ENCODE data around the gene DTD1. TPM values are rescaled to one million over a fixed set of nuclear protein-coding genes. Genes with fewer than 3 reads are reported as not detected.
A peak's percentile ranks its signal among the peaks of the same experiment; 100 is the strongest.

DTD1 gene
- total RNA-seq, 3 donors from 2014 or later, result 10.9 to 18.1 (median 14.1) TPM

GRCh38 chr20:18683839-18684238, 96.0 kb downstream of the DTD1 start:
- no peaks in the 10 kb centered on the region for H3K9me3 ChIP-seq
- DNase-seq (no peak), ATAC-seq (no peak)
- intact Hi-C loops (cut with DNase I, micrococcal nuclease), result no loop called here
- H3K4me1 ChIP-seq (ENCODE audit: low read depth), result no peaks in the 10 kb centered on the region
- H3K36me3 ChIP-seq (ENCODE audit: low read depth), result no peaks in the 10 kb centered on the region
- H3K4me3 ChIP-seq, result no peak overlapping the region
- TF ChIP-seq CTCF (IDR thresholded peaks at IDR 0.05), result no peak

DNA sequence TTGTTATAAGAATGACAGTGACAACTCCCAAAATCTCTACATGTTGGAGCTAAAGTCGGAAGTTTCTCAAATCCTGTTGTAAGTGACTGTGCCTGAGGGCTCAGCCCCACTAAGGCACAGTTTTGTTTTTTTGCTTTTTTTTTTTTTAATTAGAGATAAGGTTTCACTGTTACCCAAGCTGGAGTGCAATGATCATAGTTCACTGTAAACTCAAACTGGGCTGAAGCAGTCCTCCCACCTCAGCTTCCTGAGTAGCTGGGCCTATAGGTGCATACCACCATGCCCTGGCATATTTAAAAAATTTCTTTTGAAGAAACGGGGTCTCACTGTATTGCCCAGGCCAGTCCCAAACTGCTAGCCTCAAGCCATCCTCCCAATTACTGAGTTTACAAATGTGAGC, 96.9 kb downstream of the DTD1 start:
- no peaks in the 10 kb centered on the region for H3K36me3 ChIP-seq (ENCODE audit: low read depth)
- intact Hi-C loops (cut with DNase I, micrococcal nuclease), result no loop called here
- no peaks in the 10 kb centered on the region for H3K9me3 ChIP-seq
- TF ChIP-seq CTCF (IDR thresholded peaks at IDR 0.05), result no peak
- no peak for DNase-seq
- no peaks in the 10 kb centered on the region for H3K4me1 ChIP-seq (ENCODE audit: low read depth)
- ATAC-seq, result no peak
- no peak overlapping the region for H3K4me3 ChIP-seq

DNA sequence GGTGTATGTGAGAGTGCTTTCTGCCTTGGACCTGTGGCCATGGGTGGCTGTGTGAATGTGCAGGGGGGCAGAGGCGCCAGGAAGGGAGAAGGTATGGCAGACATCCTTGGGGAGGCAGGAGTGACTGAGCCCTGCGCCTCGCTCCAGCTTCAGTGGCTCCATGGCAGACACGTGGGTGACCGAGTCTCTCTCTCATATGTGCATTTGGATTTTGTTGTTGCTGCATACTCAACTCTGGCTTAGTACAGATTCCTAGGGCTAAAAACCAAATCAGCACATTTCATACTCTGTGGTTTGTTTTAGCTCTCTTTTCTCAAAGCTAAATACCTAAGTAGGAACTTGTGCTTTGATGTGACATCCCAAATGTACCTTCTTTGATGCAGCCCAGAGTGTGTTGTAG, 97.6 kb downstream of the DTD1 start:
- Histone ChIP-seq H3K9me3 (no peaks in the 10 kb centered on the region), H3K36me3 (ENCODE audit: low read depth) (no peaks in the 10 kb centered on the region), H3K4me1 (ENCODE audit: low read depth) (no peaks in the 10 kb centered on the region), H3K4me3 (no peak overlapping the region)
- DNase-seq, result no peak
- intact Hi-C loops (cut with DNase I, micrococcal nuclease), result no loop called here
- no peak for TF ChIP-seq CTCF (IDR thresholded peaks at IDR 0.05)
- ATAC-seq, result no peak

DNA sequence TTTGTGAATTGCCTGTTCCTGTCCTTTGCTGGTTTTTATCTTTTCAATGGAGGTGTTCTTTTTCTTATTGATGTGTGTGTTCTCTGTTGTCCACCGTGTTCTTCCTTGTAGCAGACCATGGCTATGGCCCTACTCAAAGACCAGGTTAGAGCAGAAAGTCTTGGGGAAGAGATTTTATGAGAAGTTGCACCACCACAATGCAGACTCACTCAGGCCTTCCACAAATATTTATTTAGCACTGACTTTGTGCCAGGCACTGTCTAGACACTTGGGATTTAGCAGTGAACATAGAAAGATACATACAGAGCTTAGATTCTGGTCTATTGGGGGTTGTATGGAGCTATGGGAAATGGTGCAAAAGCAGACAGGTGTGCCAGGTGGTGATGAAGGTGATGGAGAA, 98.8 kb downstream of the DTD1 start:
- no peaks in the 10 kb centered on the region for H3K4me1 ChIP-seq (ENCODE audit: low read depth)
- no peaks in the 10 kb centered on the region for H3K36me3 ChIP-seq (ENCODE audit: low read depth)
- ATAC-seq (peak; percentile 34), DNase-seq (no peak)
- TF ChIP-seq CTCF (IDR thresholded peaks at IDR 0.05), result no peak
- intact Hi-C loops (cut with DNase I, micrococcal nuclease), result no loop called here
- H3K4me3 ChIP-seq, result no peak overlapping the region
- no peaks in the 10 kb centered on the region for H3K9me3 ChIP-seq

DNA sequence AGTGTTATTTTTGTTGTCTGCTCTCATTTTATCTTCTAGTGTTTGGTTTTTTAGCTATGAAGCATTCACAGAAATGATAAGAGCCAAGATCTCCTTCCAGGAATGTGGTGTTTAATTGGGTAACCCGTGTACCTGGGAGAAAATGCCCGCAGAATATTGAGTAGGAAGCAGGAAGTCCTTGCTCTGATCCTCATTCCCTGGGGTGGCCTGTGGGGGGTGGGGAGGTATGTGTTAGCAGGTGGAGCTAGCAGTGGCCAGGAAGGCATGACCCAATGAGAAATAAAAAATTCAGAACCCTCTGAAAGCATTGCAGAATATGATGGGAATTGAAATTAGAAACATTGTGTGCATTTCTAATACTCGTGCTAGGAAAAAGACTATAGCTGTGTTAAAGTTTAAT, 100.8 kb downstream of the DTD1 start:
- no peak overlapping the region for H3K4me3 ChIP-seq
- H3K4me1 ChIP-seq (ENCODE audit: low read depth), result peaks cover 4% of the 10 kb centered on the region
- ATAC-seq (no peak), DNase-seq (no peak)
- no peaks in the 10 kb centered on the region for H3K9me3 ChIP-seq
- intact Hi-C loops (cut with DNase I, micrococcal nuclease), result no loop called here
- TF ChIP-seq CTCF (IDR thresholded peaks at IDR 0.05), result no peak
- H3K36me3 ChIP-seq (ENCODE audit: low read depth), result no peaks in the 10 kb centered on the region

DNA sequence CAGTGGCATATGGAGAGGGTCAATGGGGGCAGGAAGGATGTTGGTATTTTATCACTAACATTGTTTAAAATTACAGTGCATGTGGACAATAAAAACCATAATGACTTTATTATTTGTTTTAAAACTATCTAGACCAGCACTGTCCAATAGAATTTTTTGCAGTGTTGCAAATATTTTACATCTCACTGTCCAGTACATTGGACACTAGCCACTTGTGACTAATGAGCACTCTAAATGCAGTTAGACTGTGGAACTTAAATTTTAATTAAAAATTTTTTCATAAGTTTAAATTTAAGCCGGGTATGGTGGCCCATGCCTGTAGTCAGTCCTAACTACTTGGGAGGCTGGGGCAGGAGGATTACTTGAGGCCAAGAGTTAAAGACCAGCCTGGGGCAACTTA, 101.7 kb downstream of the DTD1 start:
- DNase-seq, result no peak
- no peak for TF ChIP-seq CTCF (IDR thresholded peaks at IDR 0.05)
- Histone ChIP-seq H3K36me3 (ENCODE audit: low read depth) (no peaks in the 10 kb centered on the region), H3K4me1 (ENCODE audit: low read depth) (peaks cover 4% of the 10 kb centered on the region), H3K9me3 (no peaks in the 10 kb centered on the region), H3K4me3 (no peak overlapping the region)
- intact Hi-C loops (cut with DNase I, micrococcal nuclease), result no loop called here
- ATAC-seq, result no peak

Data from mucosa of descending colon (tissue), 3 donors.